Activated gamma-delta T cell (primary cell): ENCODE measurements around the gene KDM6A.
"Not testable (repeated sequence)": the region's sequence is repeated elsewhere in the genome, so short reads cannot be mapped to it uniquely, and the experiment has no call there.

Source experiments
- DNase-seq: peaks from one replicate; lab custom pipeline; 2025; lab: John Stamatoyannopoulos, UW

The KDM6A gene

DNA sequence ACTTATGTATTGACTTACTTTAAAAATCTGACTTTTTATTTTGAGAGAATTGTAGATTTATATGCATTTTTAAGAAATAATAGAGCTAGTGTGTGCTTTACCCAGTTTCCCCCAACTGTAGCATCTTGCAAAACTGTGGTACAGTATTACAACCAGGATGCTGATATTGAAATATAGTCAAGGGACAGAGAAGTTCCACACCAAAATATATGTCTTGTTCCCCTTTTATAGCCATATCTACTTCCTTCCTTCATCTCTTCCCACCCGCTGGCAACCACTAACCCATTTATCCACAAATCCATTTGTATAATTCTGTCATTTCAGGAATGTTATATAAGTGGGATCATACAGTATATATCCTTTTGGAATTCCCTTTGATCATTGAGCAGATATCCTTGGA is 16.8 kb downstream of the KDM6A start:
- DNase-seq = no peak

DNA sequence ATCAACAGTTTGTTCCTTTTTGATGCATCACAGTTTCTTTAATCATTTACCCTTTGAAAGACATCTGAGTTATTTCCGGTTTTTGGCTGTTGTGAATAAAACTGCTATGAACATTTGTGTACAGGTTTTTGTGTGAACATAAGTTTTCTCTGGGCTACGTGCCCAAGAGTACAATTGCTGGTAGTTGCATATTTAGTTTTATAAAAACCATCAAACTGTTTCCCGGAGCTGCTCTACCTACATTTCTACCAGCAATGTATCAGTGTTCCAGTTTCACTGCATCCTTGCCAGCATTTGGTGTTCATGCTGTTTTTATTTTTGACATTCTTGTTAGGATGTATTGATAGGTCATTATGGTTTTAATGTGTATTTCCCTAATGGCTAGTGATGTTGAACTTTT is 17.3 kb downstream of the KDM6A start:
- no peak for DNase-seq

DNA sequence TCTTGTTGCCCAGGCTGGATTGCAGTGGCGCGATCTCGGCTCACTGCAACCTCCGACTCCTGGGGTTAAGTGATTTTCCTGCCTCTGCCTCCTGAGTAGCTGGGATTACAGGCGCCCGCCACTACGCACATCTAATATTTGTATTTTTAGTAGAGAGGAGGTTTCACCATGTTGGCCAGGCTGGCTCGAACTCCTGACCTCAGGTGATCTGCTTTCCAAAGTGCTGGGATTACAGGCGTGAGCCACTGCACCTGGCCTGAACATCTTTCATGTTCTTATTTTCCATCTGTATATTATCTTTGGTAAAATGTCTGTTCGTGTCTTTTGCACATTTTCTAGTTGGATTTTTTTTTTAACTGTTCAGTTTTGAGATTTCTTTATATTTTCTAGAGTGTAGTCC is 17.7 kb downstream of the KDM6A start:
- not testable (repeated sequence) for DNase-seq

DNA sequence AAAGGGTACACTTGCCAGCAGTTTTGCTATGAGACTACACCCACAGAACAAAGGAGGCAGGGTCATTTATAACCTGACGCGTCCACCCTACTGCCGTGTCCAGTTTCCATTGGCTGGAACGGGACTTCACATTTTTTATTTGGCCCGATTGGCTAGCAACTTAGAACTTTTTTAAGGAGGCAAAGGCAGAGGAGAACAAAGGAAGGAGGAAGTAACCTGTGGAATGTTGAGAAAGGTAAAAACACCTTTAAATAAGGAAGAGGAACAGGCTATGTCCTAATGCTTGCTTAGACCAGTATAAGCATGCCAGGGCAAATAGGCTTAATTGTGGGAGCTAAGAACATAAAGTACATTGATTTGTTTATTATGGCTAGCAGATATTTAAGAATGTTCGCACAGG is 18.7 kb downstream of the KDM6A start:
- no peak for DNase-seq

DNA sequence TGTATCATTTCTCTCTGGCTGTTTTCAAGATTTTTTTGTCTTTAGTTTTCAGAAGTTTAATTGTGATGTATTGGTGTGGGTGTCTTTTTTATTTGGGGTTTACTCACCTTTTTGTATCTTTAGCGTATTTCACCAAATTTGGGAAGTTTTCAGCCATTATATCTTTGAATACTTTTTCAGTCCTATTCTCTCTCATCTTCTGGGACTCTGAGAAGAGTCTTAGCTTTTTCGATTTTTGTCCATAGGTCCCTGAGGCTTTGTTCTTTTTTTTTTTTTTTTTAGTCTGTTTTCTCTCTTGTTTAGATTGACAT is 23.8 kb downstream of the KDM6A start:
- DNase-seq = no peak

DNA sequence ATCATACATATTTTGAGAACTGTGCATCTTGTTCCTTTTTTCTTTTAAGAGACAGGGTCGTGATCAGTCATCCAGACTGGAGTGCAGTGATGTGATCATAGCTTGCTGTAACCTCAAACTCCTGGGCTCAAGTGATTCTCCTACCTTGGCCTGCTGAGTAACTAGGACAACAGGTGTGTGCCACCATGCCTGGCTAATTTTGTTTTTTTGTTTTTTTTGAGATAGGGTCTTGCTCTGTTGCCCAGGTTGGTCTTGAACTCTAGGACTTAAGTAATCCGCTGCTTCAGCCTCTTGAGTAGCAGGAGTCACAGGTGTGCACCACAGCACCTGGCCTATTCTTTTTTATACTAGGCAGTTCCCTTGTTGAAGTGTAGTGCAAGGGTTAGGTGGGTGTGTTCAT is 24.6 kb downstream of the KDM6A start:
- DNase-seq = no peak

DNA sequence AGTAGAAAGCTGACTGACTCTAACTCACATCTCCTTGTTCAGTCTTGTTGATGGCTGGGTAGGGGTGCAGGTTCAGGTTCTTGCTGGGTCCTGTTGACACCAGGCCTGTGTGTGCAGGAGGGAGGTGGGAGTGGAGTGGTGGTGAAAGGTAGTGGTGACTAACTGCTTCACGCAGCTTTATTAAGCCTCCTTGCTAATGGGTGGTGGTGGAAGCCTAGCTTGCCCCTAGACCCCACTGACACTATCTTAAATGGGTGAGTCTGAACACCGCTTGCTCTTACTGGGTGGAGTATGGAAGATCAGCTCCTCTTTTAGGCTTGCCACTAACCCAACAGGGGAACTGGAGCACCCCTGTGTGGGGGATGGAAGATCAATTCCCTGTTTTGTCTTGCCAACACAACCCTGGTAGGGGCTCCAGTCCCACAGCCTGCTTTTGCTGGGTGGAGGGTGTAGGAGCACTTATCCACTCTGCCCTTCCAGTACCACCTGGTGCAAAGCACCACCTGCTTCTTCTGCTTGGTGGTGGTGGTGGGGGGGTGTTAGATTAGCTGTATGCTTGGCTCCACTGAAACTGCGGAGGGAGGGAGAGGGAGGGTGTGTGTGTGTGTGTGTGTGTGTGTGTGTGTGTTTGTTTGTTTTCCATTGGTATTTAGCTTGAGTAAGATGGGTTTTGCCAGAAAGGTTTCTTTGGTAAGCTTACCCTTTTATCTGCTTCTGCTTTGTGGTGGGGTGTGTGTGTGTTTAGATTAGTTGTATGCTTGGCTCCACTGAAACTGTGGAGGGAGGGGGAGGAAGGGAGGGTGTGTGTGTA is 25.6 kb downstream of the KDM6A start:
- no peak for DNase-seq

DNA sequence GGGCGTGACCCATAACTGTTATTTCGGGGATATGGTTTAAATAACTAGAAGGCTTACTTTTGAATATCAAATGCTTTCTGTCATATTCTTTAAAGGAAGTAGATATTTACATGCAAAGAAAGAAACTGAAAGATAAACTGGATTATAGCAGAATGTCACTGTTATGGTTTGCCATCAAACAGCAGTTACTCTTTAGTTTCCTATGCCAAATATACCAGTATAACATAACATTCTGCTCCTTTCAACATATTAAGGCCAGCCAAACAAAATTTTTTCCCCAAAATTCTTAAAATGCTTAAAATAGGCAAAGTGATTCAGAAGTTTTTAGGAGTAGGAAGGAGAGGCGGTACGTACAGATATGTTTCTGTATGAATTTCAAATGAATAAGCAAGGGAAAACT is 27.0 kb downstream of the KDM6A start:
- DNase-seq = no peak

DNA sequence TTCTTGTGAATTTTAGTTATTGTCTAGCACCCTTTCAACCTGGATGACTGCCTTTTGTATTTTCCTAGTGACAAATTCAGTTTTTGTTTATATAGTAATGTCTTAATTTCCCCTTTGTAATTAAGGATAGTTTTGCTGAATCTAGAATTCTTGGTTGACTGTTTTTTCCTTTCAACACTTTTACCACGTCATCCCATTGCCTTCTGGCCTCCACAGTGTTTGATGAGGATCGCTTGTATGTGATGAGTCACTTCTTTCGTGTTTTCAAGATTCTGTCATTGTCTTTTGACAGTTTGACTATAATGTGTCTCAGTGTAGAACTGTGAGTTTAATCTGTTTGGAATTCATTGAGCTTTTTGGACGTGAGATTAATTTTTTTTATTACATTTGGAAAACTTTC is 30.1 kb downstream of the KDM6A start:
- DNase-seq = no peak

DNA sequence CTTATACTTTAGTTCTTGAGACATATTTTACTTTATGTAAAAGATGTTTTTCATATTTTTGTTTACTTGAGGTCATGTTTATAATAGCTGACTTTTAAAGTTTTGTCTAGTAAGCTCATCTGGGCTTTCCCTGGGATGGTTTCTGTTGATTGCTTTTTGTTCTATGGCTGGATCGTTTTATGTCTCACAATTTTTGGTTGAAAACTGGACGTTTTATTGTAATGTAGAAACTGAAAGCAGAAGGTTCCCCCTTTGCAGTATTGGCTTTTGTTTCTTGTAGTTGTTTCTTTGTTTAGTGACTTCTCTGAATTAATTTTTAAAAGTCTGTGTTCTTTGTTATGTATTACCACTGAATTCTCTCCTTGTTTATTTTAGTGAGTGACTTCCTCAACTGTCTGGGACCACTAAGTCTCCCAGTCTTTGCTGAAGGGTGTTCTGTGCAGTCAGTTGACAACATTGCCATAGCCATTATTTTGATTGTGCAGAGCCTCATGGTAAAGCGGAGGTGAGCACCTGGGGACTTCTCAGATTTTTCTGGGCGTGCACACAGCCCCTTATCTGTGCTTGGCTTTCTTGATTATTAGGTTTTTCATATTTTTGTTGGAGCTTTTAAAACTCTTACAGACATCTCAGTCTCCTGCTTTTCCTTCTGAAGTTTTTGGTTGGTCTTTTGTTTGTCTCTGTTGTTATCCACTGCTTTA is 31.0 kb downstream of the KDM6A start:
- no peak for DNase-seq

DNA sequence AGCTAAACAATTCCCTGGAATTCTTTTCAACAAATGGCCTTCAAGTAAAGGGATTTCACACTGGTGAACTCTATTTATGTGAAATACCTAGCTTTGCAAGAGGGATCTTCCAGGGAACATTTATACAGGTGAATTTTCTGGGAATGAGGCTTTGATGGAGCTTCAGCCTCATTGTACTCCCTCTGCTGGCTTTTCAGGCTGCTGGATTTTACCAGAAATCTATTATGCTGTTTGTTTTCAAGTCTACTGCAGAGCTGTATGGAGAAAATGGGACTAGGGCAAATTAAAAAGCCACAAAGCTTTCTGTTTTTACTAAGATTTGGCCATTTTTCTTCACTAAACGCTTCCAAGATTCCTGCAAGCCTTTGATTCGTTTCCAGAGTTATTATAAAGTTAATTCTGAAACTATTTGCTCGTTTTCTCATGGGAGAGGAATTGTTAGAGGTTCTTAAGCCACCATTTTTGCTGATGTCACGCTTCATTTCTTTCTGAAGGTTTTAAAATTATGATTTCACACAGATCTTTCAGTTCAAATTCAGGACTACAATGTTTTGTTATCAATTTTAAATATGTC is 31.6 kb downstream of the KDM6A start:
- no peak for DNase-seq

DNA sequence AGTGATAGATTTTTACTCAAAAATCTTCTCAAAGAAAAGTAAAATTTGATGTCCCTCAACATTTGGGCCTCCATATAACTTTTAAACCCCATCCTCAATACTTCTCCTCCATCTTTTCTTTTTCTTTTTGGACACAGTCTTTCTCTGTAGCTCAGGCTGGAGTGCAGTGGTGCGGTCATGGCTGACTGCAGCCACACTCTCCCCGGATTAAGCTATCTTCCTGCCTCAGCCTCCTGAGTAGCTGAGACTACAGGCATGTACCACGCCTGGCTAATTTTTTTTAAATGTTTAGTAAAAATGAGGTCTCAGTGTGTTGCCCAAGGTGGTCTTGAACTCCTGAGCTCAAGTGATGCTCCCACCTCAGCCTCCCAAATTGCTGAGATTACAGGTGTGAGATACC is 33.1 kb downstream of the KDM6A start:
- no peak for DNase-seq

DNA sequence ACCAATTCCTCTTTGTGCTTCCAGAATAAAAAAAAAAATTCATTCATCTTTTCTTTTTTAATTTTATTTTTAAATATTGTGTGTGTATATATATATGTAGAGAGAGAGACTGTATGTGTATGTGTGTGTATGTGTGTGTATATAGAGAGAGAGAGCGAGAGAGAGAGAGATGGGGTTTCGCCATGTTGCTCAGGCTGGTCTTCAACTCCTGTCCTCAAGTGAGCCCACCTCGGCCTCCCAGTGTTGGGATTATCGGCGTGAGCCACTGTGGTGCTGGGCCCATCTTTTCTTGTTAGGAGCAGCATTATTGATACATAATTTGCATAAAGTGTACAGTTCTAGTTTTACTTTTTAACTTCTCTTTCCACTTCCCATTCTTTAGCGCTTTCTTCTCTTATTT is 33.6 kb downstream of the KDM6A start:
- DNase-seq = no peak

DNA sequence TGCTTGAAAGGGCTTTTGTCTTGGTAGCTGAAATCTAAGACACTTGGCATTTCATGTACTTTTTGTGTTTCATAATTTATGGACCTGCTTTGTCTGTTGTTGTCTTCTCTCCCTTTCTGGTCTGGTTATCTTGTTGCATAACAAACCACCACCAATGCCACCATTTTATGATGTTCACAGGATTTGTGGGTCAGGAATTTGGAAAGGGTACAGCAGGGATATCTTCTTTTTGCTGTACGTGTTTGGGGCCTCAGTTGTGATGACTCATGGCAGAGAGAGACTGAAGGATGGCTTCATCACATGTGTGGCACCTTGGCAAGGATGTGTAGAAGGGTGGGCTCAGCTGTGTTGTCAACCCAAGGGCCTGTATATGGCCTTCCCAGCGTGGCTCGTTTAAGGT is 35.2 kb downstream of the KDM6A start:
- DNase-seq = no peak

DNA sequence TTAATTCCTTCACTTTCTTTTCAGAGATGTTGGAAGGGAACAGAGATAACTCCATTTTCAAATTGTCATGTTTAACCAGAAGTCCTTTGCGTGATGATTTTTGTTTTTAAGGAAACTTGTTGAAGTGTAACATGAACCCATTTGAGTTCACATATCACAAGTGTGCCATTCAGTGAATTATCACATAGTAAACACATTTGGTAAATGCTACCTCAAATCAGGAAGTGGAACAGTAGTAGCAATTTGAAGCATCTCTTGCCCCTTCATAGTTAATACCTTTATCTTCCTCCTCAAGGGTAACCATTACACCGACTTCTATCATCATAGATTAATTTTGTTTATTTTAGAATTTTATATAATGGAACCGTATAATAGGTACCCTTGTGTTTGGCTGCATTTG is 35.8 kb downstream of the KDM6A start:
- no peak for DNase-seq

DNA sequence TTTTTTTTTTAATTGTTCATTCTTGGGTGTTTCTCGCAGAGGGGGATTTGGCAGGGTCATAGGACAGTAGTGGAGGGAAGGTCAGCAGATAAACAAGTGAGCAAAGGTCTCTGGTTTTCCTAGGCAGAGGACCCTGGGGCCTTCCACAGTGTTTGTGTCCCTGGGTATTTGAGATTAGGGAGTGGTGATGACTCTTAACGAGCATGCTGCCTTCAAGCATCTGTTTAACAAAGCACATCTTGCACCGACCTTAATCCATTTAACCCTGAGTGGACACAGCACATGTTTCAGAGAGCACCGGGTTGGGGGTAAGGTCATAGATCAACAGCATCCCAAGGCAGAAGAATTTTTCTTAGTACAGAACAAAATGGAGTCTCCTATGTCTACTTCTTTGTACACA is 37.5 kb downstream of the KDM6A start:
- not testable (repeated sequence) for DNase-seq

DNA sequence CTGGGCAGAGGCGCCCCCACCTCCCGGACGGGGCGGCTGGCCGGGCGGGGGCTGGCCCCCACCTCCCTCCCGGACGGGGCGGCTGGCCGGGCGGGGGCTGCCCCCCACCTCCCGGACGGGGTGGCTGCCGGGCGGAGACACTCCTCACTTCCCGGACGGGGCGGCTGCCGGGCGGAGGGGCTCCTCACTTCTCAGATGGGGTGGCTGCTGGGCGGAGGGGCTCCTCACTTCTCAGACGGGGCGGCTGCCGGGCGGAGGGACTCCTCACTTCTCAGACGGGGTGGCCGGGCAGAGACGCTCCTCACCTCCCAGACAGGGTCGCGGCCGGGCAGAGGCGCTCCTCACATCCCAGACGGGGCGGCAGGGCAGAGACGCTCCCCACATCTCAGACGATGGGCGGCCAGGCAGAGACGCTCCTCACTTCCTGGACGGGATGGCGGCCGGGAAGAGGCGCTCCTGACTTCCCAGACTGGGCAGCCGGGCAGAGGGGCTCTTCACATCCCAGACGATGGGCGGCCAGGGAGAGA is 38.1 kb downstream of the KDM6A start:
- DNase-seq = not testable (repeated sequence)

DNA sequence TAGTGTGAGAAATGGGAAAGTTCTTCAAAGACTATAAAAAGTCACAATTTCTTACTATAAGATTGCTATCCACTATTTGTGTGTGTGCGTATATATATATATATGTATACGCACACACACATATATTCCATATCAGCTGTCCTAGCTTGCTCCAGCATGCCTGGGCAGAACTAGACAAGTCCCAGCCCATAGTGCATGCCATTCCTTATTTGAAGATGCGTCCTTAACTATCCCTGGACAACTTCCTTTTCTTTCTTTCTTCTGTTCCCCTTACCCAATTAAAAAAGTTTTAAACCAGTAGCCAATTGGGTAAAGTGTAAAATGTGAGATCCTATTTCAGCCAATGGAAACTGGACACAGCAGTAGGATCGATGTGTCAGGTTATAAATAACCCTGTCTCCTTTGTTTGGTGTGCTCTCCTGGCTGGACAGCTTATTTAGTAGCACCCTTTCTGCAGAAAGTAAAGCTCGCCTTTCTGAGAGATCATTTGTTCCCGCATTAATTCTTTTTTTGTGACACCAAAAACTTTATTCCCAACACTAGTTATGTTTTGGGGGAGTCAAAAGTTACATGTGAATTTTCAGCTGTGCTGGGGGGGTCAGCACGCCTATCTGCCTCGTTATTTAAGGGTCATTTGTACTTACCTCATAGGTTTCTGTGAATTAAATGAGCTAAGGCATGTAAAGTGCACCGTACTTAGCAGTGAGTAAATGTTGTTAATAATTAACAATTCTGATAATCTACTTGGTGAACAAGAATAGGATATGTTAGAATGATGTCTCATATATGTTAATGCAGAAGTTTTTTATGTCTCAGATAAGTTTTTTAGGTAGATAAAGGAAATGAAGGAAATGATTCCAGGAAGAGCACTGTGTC is 40.9 kb downstream of the KDM6A start:
- DNase-seq = no peak

DNA sequence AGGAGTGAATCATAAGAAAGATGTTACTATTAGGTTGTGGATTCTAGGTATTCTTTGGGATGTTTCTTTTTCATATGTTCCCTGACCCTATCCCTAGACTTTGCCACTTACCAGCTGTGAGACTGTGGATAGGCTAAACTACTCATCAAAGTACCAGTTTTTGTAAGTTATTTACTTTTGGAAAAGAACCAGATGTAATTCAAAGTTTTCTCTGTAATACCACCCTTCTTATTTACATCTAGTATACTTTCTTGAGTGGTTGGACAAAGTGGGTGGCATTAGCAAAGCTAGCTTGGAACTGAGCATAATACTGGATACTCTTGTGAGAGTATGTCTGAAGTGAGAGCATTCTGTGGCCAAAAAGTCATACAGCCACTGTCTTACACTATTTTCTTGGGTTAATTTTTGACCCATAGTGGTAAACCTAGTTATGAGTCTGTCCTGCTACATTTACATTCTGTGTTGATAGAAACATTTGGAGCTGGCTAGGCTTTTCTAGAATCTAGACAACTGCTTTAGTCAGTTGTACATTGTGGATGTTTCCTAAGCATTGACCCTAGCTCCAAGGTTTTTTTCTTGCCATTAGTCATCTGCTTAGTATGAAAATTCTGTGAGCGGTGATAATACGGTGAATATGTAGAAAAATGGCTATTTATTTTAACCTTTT is 41.7 kb downstream of the KDM6A start:
- no peak for DNase-seq

DNA sequence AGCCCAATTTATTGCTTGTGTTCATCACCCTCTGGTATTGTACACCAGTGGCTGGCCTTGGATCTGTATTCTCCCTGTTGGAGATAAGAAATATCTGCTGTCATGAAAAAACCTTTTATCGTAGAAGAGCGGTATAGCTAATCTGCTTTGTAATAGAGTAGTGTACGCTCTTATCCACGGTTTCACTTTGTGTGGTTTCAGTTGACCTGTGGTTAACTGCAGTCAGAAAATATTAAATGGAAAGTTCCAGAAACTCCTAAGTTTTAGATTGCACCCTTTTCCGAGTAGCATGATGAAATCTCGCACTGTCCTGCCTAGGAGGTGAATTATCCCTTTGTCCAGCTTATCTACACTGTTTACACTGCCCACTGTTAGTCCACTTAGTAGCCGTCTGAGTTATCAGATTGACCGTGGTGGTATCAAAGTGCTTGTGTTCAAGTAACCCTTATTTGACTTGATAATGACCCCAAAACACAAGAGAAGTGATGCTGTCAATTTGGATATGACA is 42.4 kb downstream of the KDM6A start:
- DNase-seq = no peak

DNA sequence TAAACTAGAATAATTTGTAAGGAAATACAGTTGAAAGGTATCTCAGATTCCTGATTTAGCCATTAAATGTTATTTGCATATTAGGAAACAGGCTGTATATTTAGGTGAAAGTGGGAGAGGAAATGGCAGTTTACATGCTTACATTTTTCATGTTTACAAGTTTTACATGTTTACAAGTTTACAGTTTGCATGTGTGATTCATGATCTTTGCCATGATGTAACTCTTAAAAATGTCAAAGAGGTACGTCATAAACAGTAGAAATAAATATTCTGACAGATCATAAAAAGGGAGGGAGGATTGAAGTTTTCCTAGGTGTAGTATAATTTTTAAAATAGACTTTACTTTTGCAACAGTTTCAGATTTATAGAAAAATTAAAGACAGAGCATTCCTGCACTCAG is 45.7 kb downstream of the KDM6A start:
- DNase-seq = no peak
